Kidney capillary endothelial cell (primary cell): ENCODE results near the gene LRBA.
"Not testable (repeated sequence)": the region's sequence is repeated elsewhere in the genome, so short reads cannot be mapped to it uniquely, and the experiment has no call there.

Experiments used
- DNase-seq: peaks from one replicate; pipeline ENCODE4 v3.0.0-alpha.2; 2018; ENCODE audit warnings: low spot score

The LRBA gene

DNA sequence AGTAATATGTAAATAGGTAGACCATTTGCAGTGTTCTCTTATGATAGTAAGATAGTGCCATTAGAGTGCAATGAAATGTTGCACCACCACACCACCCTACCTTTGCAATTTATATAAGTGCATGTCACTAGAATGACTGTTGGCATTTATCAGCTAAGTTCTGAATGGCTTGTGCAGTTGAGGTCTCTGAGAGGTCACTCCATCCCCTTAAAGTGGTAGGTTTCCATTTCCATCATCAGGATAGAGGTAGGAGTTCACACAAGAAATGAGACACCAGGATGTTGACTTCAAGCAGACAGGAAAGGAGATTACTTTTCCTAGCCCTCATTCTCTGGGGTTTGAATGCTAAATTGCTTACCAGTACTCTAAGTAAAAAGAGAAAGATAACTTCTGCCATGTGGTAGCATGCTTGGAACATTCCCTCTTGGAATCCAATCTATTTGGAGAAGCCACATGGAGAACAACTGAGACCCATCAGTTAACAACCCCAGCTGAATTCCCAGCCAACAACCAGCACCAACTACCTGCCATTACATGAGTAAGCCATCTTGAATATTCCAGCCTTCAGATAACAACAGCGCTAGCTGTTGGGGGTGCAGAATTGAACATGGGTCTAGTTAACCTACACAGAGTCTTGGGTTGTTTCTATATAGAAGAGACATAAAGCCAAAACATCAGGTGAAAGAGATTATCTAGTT lies 6.7 kb upstream of the LRBA start:
- DNase-seq = no peak

DNA sequence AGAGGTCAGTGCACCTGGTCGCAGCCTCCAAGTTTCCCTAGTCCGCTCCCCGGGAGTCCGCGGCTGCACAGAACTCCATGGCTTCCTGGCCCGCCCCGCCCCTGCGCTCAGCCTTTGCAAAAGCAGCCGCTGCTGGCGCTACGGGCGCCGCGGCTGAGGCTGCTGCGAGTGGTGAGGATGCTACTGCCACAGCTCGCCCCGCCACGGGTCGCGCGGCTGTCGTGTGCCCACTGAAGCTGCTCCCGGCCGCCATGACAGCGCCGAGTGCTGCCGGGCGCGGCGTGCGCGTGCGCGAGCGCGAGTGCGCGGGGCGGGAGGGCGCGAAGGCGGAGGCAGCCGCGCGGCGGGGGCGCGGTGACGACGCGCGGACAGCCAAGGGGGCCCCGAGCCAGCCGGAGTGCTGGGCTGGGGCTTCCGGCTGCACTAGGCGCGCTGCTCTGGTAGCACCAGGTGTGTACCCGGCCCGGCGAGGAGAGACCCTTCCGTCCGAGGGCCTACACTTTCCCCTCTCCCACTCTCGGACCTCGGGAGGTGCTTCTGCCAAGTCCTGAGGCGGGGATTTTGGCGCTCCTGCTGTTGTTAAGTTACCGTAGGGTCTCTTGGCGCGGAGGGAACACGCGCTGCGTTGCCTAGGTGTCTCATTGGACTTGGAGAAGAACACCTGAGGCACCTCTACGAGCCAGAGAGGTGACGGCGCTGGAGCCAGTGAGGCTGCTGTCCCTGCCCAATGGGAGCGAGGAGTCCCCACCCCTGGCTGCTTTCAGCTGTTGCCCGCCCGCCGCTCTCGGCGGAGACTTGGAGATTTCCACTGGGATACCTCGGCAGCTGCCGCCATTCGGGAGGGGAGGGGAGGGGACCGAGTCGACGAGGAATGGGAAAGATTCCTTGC lies 619 bp upstream of the LRBA start:
- DNase-seq = peak; percentile 61

DNA sequence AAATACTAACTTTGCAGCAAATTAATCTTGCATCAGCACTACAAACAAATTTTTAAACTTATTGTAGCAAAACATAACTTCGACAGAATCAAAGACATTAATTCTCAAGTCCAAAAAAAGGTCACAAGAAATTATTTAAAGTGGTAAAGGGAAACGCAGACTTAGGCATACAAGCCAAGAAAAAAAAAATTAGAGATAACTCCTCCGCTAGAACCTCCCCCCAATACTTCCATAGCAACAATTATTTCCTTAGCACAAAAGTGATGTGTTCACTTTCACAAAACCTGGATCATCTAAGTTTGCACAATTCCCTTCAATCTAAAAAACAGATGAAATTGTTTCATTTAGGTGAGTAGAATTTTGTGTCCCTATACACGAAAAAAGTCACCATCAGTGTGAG lies 1.1 kb downstream of the LRBA start:
- DNase-seq = no peak

DNA sequence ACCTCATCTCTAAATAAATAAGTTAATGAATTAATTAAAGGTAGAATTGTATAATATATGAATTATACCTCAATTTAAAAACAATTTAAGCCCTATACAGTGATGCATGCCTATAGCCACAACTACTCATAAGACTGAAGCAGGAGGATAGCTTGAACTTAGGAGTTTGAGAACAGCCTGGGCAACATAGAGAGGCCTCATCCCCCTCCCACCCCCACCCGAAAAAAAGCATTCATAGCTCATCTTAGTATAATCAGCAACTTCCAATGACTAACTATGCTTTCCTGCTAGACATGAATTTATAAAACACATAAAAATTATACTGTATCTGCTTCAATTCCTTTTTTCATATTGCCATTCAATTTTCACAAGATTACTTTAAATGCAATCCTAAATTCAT lies 1.6 kb downstream of the LRBA start:
- DNase-seq = no peak

DNA sequence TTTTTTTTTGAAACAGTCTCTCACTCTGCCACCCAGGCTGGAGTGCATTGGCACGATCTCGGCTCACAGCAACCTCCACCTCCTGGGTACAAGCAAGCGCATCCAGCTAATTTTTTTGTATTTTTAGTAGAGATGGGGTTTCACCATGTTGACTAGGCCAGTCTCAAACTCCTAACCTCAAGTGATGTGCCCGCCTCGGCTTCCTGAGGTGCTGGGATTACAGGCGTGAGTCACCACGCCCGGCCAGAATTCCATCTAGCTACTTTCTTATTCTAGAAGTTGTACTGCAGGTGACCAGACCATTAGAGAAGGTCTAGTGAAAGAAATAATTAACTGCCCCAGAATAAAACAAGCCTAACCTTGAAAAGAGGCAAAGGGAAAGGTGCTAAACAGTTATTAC lies 2.3 kb downstream of the LRBA start:
- no peak for DNase-seq

DNA sequence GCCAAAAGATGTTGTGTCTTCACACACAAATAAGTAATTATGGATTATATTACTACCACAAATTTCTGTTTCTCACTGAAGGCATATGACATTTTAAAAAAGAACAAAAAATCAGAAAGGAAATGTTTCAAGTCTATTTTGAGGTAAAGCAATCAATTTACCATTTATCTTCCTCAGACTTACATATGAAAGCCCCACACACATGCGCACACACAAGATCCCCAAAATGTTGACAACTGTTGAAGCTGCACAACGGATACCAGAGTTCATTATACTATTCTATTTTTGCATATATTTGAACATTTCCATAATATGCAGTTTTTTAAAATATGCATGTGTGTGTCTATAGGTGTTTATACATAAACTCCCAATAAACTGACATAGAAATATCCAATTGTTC lies 2.7 kb downstream of the LRBA start:
- no peak for DNase-seq

DNA sequence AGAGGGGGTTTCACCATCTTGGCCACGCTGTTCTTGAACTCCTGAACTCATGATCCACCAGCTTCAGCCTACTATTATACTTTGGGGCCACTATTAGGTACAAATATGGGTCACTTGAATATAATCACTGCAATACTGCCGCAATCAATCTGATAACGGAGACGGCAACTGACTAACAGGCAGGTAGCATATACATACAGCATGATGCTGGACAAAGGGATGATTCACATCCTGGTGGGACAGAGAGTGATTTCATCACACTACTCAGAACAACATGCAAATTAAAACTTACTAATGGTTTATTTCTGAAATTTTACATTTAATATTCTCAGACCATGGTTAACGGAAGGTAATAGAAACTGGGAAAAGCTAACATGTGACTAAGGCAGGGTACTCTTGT lies 10.9 kb downstream of the LRBA start:
- DNase-seq = peak; percentile 53

DNA sequence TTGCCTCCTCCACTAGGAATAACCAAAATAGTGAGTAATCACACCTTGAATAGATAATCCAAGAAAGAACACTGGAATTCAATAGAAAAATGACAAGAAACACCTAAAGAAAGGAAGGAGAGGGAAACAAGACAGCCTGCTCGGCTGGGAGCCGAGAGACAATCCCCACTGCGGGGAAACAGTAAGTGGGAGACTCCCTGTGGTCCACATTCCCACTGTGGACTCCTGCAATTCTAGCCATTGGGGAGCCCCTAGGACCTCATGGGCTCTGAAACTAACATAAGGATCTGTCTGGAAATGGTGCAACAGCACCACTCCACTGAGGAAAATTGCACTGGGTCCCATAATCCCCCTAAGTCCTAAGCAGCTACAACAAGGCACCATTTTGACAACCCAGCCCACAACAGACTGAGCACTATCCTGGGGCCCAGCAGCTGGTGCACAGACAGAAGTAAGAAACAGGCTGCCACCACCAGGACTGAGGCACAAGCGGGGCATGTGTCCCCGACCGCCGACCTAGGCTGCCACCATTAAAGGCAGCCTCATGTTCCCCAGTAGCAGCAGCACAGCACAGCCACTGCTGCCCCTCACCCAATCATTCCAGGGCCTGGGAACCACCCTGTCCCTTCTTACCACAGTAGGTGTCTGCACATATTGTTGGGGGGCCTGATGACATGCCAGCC lies 14.2 kb downstream of the LRBA start:
- DNase-seq = no peak

DNA sequence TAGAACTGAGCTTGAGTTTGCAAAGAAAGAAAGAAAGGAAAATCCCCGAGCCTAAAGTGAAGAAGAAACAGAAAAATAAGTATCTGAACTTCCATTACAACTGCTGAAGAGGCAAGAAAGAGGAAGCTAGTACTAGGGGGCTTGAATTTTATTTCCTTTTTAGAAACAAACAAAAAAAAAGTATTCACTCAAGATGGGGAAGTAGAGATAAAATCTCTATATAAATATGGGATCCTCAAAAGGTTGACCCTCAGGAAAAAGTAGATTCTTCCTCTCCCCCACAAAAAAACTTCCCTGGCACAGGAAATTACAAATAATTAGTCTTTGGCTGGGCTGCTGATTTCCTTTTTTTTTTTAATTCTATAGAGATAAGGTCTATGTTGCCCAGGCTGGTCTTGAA lies 16.0 kb downstream of the LRBA start:
- no peak for DNase-seq

DNA sequence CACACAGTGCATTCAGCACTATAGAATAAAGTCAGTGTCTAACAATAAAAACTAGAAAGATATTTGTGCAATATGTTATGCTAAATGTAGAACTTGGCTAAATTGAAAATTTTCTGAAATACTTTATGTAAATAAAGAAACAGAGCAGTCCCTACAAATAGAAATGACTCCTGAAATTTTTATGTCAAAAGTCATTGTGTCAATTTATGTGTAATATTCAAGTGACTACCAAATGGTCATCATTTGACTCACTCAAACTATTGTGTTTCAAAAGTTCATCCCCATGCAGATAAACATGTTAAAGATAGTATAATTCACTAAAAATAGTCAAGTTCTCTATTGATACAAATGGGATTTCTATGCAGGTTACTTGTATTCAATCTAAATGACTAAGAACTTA lies 17.9 kb downstream of the LRBA start:
- peak; percentile 42 for DNase-seq

DNA sequence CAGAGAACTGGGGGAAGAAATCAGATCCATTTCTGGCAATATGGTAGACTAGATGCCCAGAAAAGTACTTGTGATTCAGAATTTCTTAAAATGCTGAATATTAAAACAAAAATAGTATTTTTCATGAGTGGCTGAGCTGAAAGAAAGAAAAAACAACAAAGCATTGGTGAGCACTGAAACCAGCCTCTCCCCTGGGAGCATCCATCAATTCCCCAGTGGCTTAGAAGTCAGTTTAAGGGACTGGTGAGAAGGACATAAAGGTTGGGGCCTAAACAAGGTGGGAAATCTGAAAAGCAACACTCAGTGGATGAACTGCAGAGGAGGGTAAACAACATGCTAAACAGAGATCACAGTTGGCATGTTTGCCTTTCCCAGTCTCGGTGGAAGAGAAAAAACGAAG lies 20.4 kb downstream of the LRBA start:
- DNase-seq = no peak

DNA sequence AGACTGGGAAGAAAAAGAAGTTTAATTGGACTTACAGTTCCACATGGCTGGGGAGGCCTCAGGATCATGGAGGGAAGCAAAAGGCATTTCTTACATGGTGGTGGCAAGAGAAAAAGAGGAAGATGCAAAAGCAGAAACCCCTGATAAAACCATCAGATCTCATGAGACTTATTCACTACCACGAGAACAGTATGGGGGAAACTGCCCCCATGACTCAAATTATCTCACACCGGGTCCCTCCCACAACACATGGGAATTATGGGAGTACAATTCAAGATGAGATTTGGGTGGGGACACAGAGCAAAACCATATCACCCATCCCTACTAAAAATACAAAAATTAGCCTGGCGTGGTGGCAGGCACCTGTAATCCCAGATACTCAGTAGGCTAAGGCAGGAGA lies 21.5 kb downstream of the LRBA start:
- not testable (repeated sequence) for DNase-seq

DNA sequence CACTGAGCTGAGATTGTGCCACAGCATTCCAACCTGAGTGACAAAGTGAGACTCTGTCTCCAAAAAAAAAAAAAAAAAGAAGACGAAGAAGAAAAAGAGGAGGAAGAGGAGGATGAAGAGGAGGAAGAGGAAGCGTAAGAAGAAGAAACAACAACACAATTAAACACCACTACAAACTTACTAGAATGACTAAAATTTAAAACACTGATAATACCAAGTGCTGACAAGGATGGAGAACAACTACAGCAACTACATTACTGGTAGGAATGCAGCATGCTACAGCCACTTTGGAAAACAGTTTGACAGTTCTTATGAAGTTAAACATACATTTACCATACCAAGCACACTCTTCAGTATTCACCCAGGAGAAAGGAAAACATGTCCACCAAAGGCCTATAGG lies 24.1 kb downstream of the LRBA start:
- DNase-seq = no peak

DNA sequence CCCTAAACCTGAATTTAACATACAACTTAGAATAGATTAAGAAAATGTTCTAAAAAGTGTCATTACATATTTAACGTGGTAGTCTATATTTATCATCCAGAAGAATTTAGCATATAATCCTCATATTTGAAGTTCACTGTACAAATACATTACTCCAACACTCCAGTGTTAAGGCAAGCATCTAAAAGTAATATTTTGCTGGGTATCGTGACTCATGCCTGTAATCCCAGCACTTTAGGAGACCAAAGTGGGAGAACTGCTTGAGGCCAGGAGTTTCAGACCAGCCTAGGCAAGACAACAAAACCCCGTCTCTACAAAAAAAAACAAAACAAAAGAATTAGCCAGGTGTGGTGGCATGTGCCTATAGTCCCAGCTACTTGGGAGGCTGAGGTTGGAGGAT lies 24.8 kb downstream of the LRBA start:
- DNase-seq = no peak

DNA sequence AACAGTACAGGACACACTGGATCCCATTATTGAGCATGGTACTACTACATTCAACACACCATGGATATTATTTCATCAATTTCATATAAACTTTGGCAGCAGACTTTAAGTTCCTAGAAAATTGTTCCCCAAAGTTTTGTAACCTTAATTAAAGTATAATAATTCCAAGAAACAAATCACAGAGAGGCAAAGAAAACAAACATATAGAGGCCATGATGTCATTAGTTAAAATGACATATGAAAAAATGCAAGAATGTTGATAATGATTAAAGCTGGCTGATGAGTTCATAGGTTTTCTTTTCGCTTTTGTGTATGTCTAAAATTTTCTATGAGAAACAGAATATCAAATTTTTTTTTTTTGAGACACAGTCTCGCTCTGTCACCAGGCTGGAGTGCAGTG lies 26.8 kb downstream of the LRBA start:
- no peak for DNase-seq

DNA sequence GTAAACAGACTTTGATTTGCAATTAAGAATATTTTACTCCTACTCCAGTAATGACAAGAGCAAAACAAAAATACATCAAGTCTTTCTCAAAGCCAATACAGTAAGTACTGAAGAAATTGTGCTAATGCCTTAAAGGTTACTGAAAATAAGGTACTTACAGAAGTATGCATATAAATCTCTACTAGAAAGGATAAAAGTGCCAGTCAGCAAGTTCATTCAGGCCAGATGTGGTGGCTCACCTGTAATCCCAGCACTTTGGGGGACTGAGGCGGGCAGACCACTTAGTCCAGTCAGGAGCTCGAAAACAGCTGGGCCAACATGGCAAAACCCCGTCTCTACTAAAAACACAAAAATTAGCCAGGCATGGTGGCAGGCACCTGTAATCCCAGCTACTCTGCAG lies 27.9 kb downstream of the LRBA start:
- no peak for DNase-seq

DNA sequence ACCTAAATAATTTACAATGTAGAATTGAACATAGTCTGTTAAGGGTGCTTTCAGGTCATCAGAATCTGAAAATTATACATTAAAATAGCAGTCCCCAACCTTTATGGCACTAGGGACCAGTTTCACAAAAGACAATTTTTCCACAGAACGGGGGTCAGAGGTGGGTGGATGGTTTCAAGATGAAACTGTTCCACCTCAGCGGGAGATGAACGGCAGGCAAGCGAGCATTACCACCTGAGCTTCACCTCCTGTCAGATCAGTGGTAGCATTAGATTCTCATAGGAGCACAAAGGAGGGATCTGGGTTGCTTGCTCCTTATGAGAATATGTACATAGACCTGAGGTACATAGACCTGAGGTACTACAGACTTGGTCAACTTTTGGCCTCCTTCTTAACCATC lies 29.0 kb downstream of the LRBA start:
- DNase-seq = no peak

DNA sequence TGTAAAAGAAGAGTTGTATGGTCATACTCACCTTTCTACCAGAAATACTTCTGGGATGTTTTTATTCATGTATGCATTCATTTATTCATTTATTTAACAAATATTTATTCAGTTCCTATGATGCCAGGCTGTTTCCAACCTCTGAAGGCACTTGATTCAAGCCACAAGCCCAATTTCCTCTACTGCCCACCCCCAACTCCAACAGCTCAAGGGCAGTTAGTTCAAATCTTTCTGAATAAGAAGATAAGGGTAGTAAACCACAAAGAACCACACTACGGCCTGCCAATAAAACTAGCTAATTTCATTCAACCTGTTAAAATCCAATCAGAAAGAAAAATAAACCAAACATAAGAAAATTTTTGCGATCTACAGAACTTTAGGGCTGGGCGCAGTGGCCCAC lies 31.2 kb downstream of the LRBA start:
- no peak for DNase-seq

DNA sequence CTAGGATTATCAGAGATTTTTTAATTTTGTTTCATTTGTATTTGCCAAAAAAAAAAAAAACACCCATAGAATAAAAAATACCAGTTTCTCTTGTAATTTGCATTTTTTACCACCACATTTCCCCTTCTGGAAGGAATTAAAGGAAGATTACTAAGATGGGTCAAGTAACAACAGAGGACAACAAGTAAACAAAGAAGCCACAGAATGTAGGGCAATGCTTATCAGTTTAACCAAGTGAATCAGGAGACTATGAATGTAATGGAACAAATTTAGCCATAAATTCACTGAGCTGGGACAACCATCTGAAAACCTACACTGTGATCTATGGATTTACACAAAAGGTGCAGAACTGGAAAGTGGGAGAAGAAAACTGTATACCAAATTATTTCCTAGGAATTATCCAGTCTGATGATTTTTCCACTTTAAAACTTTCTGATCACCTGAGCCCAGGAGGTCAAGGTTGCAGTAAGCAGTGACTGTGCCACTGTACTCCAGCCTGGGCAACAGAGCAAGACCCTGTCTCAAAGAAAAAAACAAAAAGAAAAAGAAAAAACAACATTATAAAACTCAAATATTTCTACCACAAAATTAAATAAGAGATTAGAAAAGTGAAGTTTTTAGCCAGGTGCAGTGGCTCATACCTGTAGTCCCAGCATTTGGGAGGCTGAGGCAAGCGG lies 32.4 kb downstream of the LRBA start:
- no peak for DNase-seq

DNA sequence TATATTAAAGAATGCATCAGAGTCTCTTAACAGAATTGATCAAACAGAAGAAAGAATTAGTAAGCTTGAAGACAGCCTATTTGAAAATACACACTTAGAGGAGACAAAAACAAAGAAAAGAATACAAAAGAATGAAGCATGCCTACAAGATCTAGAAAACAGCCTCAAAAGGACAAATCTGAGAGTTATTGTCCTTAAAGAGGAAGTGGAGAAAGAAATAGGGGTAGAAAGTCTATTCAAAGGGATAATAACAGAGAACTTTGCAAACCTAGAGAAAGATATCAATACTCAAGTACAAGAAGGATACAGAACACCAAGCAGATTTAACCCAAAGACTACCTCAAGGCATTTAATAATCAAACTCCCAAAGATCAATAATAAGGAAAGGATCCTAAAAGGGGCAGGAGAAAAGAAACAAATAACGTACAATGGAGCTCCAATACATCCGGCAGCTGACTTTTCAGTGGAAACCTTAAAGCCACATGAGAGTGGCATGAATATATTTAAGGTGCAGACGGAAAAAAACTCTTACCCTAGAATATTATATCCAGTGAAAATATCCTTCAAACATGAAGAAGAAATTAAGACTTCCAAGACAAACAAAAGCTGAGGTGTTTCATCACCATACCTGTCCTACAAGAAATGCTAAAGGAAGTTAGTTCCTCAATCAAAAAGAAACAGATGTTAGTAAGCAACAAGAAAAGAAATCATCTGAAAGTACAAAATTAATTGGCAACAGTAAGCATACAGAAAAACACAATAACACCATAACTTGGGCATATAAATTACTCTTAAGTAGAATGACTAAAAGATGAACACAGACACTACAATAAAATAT lies 36.1 kb downstream of the LRBA start:
- no peak for DNase-seq

DNA sequence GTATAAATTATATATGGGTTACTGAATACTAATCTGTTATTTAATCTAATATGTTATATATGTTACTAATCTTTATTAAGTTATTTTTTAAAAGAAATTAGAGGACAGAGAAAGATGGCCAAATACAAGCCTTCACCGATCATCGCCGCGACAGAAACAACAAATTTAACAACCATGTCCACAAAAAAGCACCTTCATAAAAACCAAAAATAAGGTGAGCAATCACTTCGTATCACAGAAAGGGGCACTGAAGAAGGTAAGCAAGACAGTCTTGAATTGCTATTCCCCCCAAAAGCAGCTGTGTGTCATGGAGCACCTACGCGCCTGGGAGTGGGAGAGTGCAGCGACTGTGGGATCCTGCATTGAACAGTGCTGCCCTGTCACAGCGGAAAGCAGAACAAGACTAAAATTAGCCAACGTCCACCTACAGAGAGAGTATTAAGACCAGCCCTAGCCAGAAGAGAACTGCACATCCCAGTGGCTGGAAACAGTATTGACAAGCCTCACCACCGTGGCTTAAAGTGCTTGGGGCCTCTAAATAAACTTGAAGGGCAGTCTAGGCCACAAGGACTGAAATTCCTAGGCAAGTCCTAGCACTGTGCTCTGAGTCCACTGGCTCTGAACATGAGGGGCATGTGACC lies 38.5 kb downstream of the LRBA start:
- no peak for DNase-seq
